Skin epidermis (tissue), 12 donors: Measurements from ENCODE around the gene ZFP42.
"Not testable (repeated sequence)": the region's sequence is repeated elsewhere in the genome, so short reads cannot be mapped to it uniquely, and the experiment has no call there.

Experiments used
- H3K27ac ChIP-seq, 21 experiments: fragments of 200-600 bp; sonication (generic) in 11 of 21; one replicate each; pipeline ENCODE4 v1.5.0; 2020; ENCODE audit warnings: mild to moderate bottlenecking in 3 of 21, inconsistent platforms in 2 of 21, moderate library complexity in 2 of 21
- H3K4me3 ChIP-seq, 7 experiments: fragments of 200-600 bp; sonication (generic) in 2 of 7; one replicate each; pipeline ENCODE4 v1.5.0; 2020; ENCODE audit warnings: inconsistent platforms in 2 of 7, mild to moderate bottlenecking in 2 of 7, moderate library complexity in 1 of 7

The ZFP42 gene

DNA sequence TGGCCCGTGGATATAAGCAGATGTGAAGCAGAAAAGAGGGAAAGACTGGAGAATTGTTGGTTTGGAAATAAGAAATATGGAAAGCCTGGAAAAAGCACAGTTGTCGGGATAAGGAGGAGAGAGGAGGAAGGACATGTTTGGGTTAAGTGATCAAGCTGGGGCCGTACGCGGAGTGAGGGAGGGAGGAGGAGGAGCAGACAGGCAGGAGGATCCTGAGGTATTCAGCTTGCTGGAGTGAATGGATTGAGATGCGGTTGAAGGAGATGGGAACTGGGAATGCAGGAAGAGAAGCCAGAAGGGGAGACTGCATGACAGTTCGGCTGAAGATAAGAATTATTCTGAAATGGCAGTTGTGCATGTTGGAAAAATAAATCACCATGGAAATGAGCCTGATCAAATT lies 21.2 kb downstream of the ZFP42 start:
- Histone ChIP-seq H3K27ac (no peak overlapping the region), H3K4me3 (no peak overlapping the region)

- no peak overlapping the region for H3K4me3 ChIP-seq
Measured at GRCh38 chr4:188018262-188018661, 22.7 kb downstream of the ZFP42 start.

GRCh38 chr4:188021548-188022249 lies 26.1 kb downstream of the ZFP42 start:
- Histone ChIP-seq H3K27ac (no peak overlapping the region), H3K4me3 (no peak overlapping the region)

More at GRCh38 chr4:188018262-188018661, 22.7 kb downstream of the ZFP42 start:
- H3K27ac ChIP-seq, result no peak overlapping the region

GRCh38 chr4:188023682-188024081 lies 28.1 kb downstream of the ZFP42 start:
- no peak overlapping the region for H3K27ac ChIP-seq

DNA sequence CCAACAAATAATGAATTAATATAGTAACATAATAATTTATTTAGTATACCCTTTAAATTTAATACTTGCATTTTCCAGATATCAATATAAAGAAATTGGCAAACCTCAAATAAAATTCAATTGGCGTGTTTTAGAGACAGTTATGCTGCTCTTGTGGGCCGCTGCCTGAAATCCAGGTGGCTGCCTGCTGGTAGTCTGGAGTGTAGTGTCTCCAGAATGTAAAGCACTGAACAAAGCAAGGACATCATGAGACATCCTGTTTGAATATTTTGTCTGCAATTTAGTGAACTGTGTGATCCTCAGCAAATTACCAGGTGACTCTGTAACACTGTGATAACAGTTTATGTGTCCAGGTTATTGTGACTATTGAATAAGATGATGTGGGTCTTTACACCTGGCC lies 29.9 kb downstream of the ZFP42 start:
- H3K27ac ChIP-seq, result no peak overlapping the region
- H3K4me3 ChIP-seq, result no peak overlapping the region

More at GRCh38 chr4:188023682-188024081, 28.1 kb downstream of the ZFP42 start:
- H3K4me3 ChIP-seq, result no peak overlapping the region

DNA sequence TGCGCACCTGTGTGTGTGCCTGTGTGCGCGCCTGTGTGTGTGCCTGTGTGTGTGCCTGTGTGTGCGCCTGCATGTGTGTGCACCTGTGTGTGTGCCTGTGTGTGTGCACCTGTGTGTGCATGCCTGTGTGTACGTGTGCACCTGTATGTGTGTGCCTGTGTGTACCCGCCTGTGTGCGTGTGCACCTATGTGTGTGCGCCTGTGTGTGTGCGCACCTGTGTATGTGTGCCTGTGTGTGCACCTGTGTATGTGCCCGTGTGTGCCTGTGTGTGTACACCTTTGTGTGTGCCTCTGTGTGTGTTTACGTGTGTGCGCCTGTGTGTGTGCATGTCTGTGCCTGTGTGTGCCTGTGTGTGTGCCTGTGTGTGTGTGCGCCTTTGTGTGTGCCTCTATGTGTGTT lies 33.5 kb downstream of the ZFP42 start:
- no peak overlapping the region for H3K4me3 ChIP-seq
- H3K27ac ChIP-seq, result no peak overlapping the region

DNA sequence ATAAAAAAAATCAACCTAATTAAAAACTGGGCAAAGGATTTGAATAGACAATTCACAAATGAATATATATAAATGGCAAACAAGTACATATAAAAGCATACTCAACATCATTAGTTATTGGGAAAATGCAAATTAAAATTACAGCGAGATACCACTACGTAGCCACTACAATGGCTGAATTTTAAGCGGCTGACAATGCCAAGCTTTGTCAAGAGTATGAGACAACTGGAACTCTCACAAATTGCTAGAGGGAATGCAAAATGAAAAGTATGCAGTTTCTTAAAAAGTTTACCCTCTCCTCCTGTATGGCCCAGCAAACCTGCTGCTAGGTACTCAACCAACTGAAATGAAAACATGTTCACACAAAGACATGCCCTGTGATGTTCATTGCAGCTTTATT lies 34.8 kb downstream of the ZFP42 start:
- Histone ChIP-seq H3K27ac (no peak overlapping the region), H3K4me3 (no peak overlapping the region)

- H3K4me3 ChIP-seq, result no peak overlapping the region
- no peak overlapping the region for H3K27ac ChIP-seq
Measured at GRCh38 chr4:188031751-188032150, 36.2 kb downstream of the ZFP42 start.

- no peak overlapping the region for H3K4me3 ChIP-seq
- no peak overlapping the region for H3K27ac ChIP-seq
Measured at GRCh38 chr4:188032170-188032569, 36.6 kb downstream of the ZFP42 start.

DNA sequence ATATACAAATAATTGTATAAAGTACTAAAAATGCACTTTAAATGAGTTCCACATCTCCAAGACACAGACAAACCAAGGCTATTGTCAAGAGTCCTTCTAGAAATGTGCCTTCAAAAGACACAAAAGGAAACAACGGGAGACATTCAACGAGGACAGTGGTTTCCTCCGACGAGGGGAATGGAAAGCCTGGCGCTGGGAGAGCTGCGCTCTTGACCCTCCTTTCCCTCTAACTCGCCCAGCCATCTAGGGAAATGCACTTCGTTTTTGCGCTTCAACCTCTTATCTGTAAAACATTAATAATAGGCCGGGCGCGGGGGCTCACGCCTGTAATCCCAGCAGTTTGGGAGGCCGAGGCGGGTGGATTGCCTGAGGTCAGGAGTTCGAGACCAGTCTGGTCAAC lies 37.0 kb downstream of the ZFP42 start:
- Histone ChIP-seq H3K27ac (no peak overlapping the region), H3K4me3 (no peak overlapping the region)

- Histone ChIP-seq H3K4me3 (no peak overlapping the region), H3K27ac (no peak overlapping the region)
Measured at GRCh38 chr4:188037003-188037713, 41.6 kb downstream of the ZFP42 start.

DNA sequence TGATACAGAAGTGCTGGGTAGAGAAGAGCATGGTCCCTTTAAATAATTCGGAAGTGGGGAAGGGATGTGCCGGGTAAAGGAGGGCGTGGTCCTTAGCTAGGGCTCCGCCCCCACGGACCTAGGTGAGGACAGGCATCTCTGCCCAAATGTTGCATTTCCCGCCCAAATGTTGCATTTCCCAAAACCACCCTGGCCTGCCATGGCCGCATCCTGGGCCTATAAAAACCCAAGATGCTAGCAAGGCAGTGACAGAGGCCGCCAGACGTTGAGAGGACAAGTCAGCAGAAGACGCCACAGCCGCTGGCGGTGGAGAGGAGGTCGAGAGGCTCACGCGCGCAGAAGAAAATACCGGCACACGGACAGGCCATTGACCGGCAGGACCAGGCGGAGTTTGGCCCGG lies 46.1 kb downstream of the ZFP42 start:
- H3K4me3 ChIP-seq, result no peak overlapping the region
- H3K27ac ChIP-seq, result no peak overlapping the region

DNA sequence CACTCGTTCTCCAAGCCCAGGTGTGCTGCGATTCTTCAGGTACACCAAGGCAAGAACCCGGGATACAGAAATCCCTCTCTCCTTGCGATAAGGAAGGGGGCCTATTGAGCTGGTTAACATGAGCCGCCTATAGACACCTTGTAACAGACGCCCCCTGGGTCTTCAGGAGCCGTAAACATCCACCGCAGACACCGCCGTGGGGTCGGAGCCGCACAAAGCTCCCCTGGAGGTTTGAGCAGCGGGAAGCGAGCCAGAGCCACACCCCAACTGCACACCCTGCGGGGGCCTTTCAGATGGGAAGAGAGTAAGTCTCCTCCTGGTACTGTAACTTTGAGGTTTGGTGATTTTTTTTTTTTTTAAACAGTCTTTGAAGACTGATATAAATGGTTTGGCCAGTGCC lies 46.6 kb downstream of the ZFP42 start:
- no peak overlapping the region for H3K27ac ChIP-seq
- H3K4me3 ChIP-seq, result no peak overlapping the region

DNA sequence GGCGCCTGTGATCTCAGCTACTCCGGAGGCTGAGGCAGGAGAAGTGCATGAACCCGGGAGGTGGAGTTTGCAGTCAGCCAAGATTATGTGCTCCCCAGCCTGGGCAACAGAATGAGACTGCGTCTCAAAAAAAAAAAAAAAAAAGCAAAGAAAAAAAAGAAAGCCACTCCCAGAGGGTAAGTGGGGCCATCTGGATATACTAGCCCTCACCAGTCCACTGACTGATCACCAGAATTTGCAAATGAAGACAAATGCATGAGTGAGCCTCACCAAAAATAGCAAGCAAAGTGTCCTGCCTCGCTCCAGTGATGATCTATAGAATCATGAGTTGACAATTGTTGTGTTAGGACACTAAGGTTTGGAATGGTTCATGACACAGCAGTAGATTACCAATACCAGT lies 47.6 kb downstream of the ZFP42 start:
- Histone ChIP-seq H3K4me3 (no peak overlapping the region), H3K27ac (no peak overlapping the region)

DNA sequence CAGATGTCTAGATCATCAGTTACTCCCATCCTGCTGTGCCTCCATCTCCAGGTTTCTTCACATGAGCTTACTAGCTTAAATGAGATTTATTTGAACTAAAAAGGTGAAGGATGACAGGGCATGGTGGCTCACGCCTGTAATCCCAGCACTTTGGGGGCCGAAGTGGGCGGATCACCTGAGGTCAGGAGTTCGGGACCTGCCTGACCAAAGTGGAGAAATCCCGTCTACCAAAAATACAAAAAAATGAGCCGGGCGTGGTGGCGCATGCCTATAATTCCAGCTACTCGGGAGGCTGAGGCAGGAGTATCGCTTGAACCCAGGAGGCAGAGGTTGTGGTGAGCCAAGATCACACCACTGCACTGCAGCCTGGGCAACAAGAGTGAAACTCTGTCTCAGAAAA lies 49.9 kb downstream of the ZFP42 start:
- not testable (repeated sequence) for H3K4me3 ChIP-seq, H3K27ac ChIP-seq

DNA sequence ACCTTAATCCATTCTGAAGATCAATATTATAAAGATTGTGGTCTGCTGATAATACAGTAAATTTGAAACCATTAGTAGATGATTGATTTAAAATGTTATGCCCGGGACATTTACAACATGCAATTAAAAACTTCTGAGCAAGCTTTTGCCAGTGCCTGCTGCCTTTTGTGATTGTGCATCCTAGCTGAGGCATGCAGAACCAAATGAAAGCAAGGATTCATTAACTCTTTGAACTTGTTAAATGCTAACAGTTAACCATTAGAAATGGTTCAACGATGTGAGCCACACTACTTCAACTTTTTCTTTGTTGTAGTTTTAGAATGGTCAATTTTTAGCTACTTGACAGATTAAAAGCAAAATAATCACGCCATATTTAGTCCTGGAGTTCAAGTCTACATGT lies 51.1 kb downstream of the ZFP42 start:
- Histone ChIP-seq H3K4me3 (no peak overlapping the region), H3K27ac (no peak overlapping the region)

DNA sequence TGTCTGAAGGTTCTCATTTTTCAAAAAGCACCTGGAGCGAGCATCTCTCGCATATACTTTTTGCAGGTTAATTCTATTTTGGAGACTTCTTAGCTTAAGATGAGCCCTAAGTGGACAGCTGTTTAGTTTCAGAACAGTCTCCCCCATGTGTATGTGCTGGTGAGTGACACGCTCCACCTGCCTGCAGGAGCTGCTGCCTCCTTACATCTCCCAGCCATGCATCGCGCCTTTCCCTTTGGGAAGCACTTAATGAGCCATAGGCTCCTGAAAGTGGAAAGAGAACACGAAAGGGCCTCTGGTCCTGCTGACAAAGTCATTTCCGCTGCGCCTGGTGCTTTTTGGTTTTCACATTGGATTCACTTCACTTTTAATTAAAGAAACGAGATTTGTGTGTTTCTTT lies 57.7 kb downstream of the ZFP42 start:
- Histone ChIP-seq H3K4me3 (no peak overlapping the region), H3K27ac (no peak overlapping the region)
